PC-3 (cell line): ENCODE measurements around the gene VILL. TPM values are rescaled to one million over a fixed set of nuclear protein-coding genes. Genes with fewer than 3 reads are reported as not detected.

ENCODE experiments used
- ATAC-seq: fragments of 200-7000 bp; cut with Tn5 transposase; 2 replicates; pipeline ENCODE4 v1.9.1; 2020; ENCODE audit warnings: mild to moderate bottlenecking, moderate library complexity
- Bru-seq: library from RNA; stranded (reverse); fragments of 400-500 nt; gene quantifications from one replicate; lab custom pipeline; 2021; lab: Mats Ljungman, UMichigan
- BruChase-seq, 2 experiments: library from RNA; stranded (reverse); fragments of 400-500 nt; gene quantifications; one replicate each; lab custom pipeline; 2021; lab: Mats Ljungman, UMichigan
- BruUV-seq: library from RNA; stranded (reverse); fragments of 400-500 nt; replicated peaks from 2 replicates; lab custom pipeline; 2021; lab: Mats Ljungman, UMichigan
- CTCF ChIA-PET: fragments of 300-600 bp; sonication (Branson Sonifier 250); formaldehyde crosslinking; loops from one replicate; lab custom pipeline; 2022; ENCODE audit warnings: antibody characterized with exemption; lab: Charles Lee
- POLR2A ChIA-PET: fragments of 300-600 bp; sonication (Branson Sonifier 250); formaldehyde crosslinking; loops from one replicate; lab custom pipeline; 2022; ENCODE audit warnings: antibody characterized with exemption; ENCODE audit not compliant: unreplicated experiment; lab: Charles Lee
- DNase-seq: peaks from one replicate; pipeline ENCODE4 v3.0.0-alpha.2; 2015
- H2AFZ ChIP-seq: fragments of 300-600 bp; sonication (generic); 2 replicates; pipeline ENCODE4 v1.6.0; 2016; ENCODE audit warnings: antibody characterized with exemption, low read length
- H3F3A ChIP-seq: fragments of 300-600 bp; sonication (generic); one replicate; pipeline ENCODE4 v1.6.0; 2017; ENCODE audit warnings: antibody characterized with exemption, low read length, control low read depth, mild to moderate bottlenecking; ENCODE audit not compliant: unreplicated experiment
- H3K27ac ChIP-seq: fragments of 300-600 bp; sonication (generic); 2 replicates; pipeline ENCODE4 v1.5.1; 2016; ENCODE audit warnings: mild to moderate bottlenecking, low read length
- H3K27me3 ChIP-seq: fragments of 300-600 bp; sonication (generic); 2 replicates; pipeline ENCODE4 v1.6.1; 2016; ENCODE audit warnings: low read length, mixed read lengths
- H3K36me3 ChIP-seq: fragments of 300-600 bp; sonication (generic); 2 replicates; pipeline ENCODE4 v1.6.1; 2016; ENCODE audit warnings: low read depth, mixed run types, low read length, mixed read lengths
- H3K4me1 ChIP-seq: fragments of 300-600 bp; sonication (generic); 2 replicates; pipeline ENCODE4 v1.5.1; 2016; ENCODE audit warnings: low read length; ENCODE audit not compliant: insufficient read depth
- H3K4me2 ChIP-seq: fragments of 300-600 bp; sonication (generic); 2 replicates; pipeline ENCODE4 v1.6.0; 2016; ENCODE audit warnings: low read length
- H3K4me3 ChIP-seq: fragments of 300-600 bp; sonication (generic); 2 replicates; pipeline ENCODE4 v1.5.1; 2016; ENCODE audit warnings: mild to moderate bottlenecking, low read length, mixed read lengths
- H3K79me2 ChIP-seq: fragments of 300-600 bp; sonication (generic); 2 replicates; pipeline ENCODE4 v1.6.1; 2017; ENCODE audit warnings: low read length, mixed read lengths
- H3K9ac ChIP-seq: fragments of 300-600 bp; sonication (generic); 2 replicates; pipeline ENCODE4 v1.6.0; 2016; ENCODE audit warnings: mild to moderate bottlenecking, low read length
- H3K9me2 ChIP-seq: fragments of 300-600 bp; sonication (generic); replicated peaks from 2 replicates; pipeline ENCODE4 v1.6.1; 2016; ENCODE audit warnings: mixed run types, low read length, mixed read lengths
- H3K9me3 ChIP-seq: fragments of 300-600 bp; sonication (generic); 2 replicates; pipeline ENCODE4 v1.6.1; 2016; ENCODE audit warnings: low read length, mixed read lengths
- H4K20me1 ChIP-seq: fragments of 300-600 bp; sonication (generic); 2 replicates; pipeline ENCODE4 v1.6.1; 2016; ENCODE audit warnings: low read length, mixed read lengths
- CTCF ChIP-seq: fragments of 300-600 bp; sonication (generic); conservative IDR thresholded peaks from 2 replicates; pipeline ENCODE4 v1.5.1; 2017; ENCODE audit warnings: antibody characterized with exemption, low read depth, mild to moderate bottlenecking, low read length
- EZH2 ChIP-seq: fragments of 300-600 bp; sonication (generic); IDR thresholded peaks from one replicate; pipeline ENCODE4 v1.6.1; 2017; ENCODE audit warnings: antibody characterized with exemption, mild to moderate bottlenecking, low read length; ENCODE audit not compliant: unreplicated experiment
- EZH2phosphoT487 ChIP-seq: fragments of 300-600 bp; sonication (generic); IDR thresholded peaks from 2 replicates; pipeline ENCODE4 v1.6.1; 2018; ENCODE audit warnings: mild to moderate bottlenecking, antibody characterized with exemption, low read length, borderline replicate concordance
- intact Hi-C: fragments of 100-400 bp; cut with micrococcal nuclease; formaldehyde crosslinking; loops from 2 replicates; pipeline ENCODE4 v1.9.0; 2023
- long read RNA-seq: library from polyadenylated mRNA; unstranded; transcript quantifications from one replicate; pipeline ENCODE4 v2.0.0, GENCODE V29; 2021; ENCODE audit not compliant: unreplicated experiment
- total RNA-seq: library from RNA; depleted of rRNA; stranded (reverse); fragments of >200 nt; gene quantifications from 2 replicates; pipeline ENCODE4 v1.2.3, GENCODE V29; 2014; rRNA removed

Gene VILL
- total RNA-seq, result 0.44 and 1.8 TPM in 2 replicates
- percentile 20 among the genes with signal in this experiment for Bru-seq, nascent RNA
- BruChase-seq, experiment 1, labeled RNA remaining after a 6-hour chase, result percentile 11 among the genes with signal in this experiment
- percentile 10 among the genes with signal in this experiment for BruChase-seq, experiment 2, labeled RNA remaining after a 2-hour chase
- long read RNA-seq, result 0 reads

GRCh38 chr3:37990527-37990926 lies at the start of gene VILL:
VILL (plus strand) TSS chr3:37990786; CDS start chr3:37993673, 2,887 bp downstream.
- H3K36me3 ChIP-seq, result no peaks in the 10 kb centered on the region
- H3K9me2 ChIP-seq, result no peaks in the 10 kb centered on the region
- ATAC-seq, result peak; percentile 32
- TF ChIP-seq EZH2phosphoT487 (no peak), CTCF (peak; percentile 51)
- no peaks in the 10 kb centered on the region for H4K20me1 ChIP-seq
- no peaks in the 10 kb centered on the region for H3K27me3 ChIP-seq
- no peak within 1 kb of the TSS for H3K27ac ChIP-seq
- peak; percentile 82 for DNase-seq
- H3K9ac ChIP-seq, result no peak within 1 kb of the TSS
- ChIA-PET POLR2A (no interaction called here), CTCF (no interaction called here)
- peaks cover 41% of the 10 kb centered on the region for H3K4me1 ChIP-seq
- H2AFZ ChIP-seq, result no peak within 1 kb of the TSS
- BruUV-seq, result no TSS peak
- H3K4me2 ChIP-seq, result no peak within 1 kb of the TSS
- H3F3A ChIP-seq, result no peaks in the 10 kb centered on the region
- no peaks in the 10 kb centered on the region for H3K9me3 ChIP-seq
- no peak within 1 kb of the TSS for H3K4me3 ChIP-seq
- no peaks in the 10 kb centered on the region for H3K79me2 ChIP-seq
- intact Hi-C loops, result no loop called here

- TF ChIP-seq CTCF (no peak), EZH2phosphoT487 (no peak), EZH2 (no peak)
- no peak overlapping the region for H3K9ac ChIP-seq
- peaks cover 31% of the 10 kb centered on the region for H3K4me1 ChIP-seq
- no peak overlapping the region for H3K4me3 ChIP-seq
- no peaks in the 10 kb centered on the region for H3F3A ChIP-seq
- BruUV-seq, result no TSS peak
- ChIA-PET POLR2A (no interaction called here), CTCF (no interaction called here)
- no peak for ATAC-seq
- H3K9me3 ChIP-seq, result no peaks in the 10 kb centered on the region
- intact Hi-C loops, result no loop called here
- H3K36me3 ChIP-seq, result no peaks in the 10 kb centered on the region
- no peaks in the 10 kb centered on the region for H3K79me2 ChIP-seq
- no peak overlapping the region for H2AFZ ChIP-seq
- H3K27ac ChIP-seq, result no peak overlapping the region
- no peaks in the 10 kb centered on the region for H3K27me3 ChIP-seq
- H4K20me1 ChIP-seq, result no peaks in the 10 kb centered on the region
- no peak for DNase-seq
- no peak overlapping the region for H3K4me2 ChIP-seq
- H3K9me2 ChIP-seq, result no peaks in the 10 kb centered on the region
These were observed 48.7 kb upstream of the VILL start for GRCh38 chr3:37941608-37942508.

GRCh38 chr3:37942646-37943045 lies 47.9 kb upstream of the VILL start:
- Histone ChIP-seq H3K79me2 (no peaks in the 10 kb centered on the region), H3K9me3 (no peaks in the 10 kb centered on the region), H3K36me3 (no peaks in the 10 kb centered on the region), H3K4me3 (no peak overlapping the region), H4K20me1 (no peaks in the 10 kb centered on the region), H3F3A (no peaks in the 10 kb centered on the region), H3K4me1 (peaks cover 23% of the 10 kb centered on the region), H3K27ac (no peak overlapping the region), H3K4me2 (no peak overlapping the region), H2AFZ (no peak overlapping the region), H3K9ac (no peak overlapping the region), H3K27me3 (no peaks in the 10 kb centered on the region), H3K9me2 (no peaks in the 10 kb centered on the region)
- ChIA-PET CTCF (no interaction called here), POLR2A (no interaction called here)
- intact Hi-C loops, result no loop called here
- no peak for DNase-seq
- no TSS peak for BruUV-seq
- no peak for TF ChIP-seq EZH2
- TF ChIP-seq EZH2phosphoT487, result no peak
- no peak for TF ChIP-seq CTCF
- no peak for ATAC-seq
